HG03025 (cell line): ENCODE results near the gene ILK.
A peak's percentile ranks its signal among the peaks of the same experiment; 100 is the strongest.

Source experiments
- ATAC-seq: cut with Tn5 transposase; IDR thresholded peaks from one replicate; pipeline ENCODE4 v1.9.1; 2021; ENCODE audit warnings: mild to moderate bottlenecking, moderate library complexity; ENCODE audit not compliant: unreplicated experiment, low FRiP score

Gene ILK

DNA sequence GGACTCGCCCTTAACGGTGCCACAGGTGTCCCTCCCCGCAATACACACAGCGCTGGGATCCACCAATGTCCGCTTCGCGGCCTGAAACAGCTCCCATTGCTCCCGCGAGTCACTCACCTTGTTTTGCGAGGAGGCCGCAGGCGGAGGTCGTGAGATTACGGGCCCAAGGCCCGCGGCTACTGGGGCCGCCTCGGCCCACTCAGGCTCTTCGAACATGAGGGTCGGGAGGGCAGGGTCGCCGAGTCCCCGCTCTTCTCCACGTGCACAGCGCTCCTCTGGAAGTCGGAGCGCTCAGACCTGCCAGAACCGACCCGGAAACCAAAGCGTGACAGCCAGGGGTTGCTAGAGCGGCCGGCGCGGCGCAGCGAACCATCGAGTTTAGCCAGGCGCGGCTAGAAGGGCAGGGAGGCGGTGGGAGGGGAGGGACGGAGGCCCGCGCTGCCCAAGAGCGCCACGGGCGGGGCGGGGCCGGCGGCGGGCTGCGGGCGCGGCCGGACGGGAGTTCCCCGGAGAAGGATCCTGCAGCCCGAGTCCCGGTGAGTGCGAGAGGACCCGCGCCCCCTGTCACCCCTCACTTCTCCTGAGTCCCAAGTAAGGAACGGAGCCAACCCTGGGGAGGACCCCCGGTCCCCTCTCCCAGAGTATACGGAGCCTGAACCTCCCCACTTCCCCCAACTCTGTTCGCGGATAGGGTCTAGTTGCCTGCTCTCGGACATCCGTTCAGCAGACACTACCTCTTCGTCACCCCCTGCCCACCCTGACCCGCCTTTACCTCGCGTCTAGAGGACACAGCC, at the start of gene ILK, which contains the start of gene RRP8:
ILK (plus strand) TSS at position 488 of the 794 bp plus-strand sequence. CDS start 498 bp downstream, outside the sequence.
RRP8 (minus strand) TSS at position 330 of the 794 bp plus-strand sequence; CDS start at position 216, 114 bp downstream.
- ATAC-seq: peak; percentile 70

DNA sequence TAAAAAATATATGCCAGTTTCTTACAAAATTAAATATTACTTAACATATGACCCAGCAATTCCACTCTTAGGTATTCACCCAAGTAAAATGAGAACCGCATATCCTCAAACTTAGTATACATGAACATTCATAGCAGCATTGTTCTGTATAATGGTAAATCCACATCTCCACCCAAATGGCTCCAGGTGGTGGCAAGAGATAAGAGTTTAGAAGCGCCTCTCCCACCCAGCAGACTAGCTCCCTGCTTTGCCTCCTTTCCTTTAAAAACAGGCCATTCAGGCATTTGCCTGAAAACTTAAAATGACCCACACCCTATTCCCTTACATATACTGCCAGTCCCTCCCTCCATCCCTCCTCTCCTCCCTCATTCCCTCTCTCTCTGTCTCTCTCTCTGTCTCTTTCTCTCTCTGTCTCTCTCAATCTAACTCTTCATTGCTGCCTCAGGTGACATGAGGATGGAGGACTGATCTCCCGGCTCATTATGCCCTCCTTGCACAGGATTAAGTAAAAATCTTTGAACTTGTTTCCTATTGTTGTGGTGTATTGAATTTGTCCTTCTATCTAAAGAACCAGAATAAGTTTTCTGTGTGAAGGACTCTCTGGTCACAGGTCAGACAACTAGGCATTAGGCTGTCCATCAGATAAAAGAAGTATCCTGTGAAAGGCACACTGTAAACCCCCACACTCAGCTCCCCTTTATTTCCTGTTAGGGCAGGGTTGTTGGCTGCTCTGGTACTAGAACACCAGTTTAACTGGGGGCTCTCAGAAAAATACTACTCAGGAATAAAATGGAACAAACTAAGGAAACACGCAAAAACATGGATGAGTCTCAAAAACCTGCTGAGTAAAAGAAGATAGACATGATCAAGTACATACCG, 48.5 kb upstream of the ILK start:
- ATAC-seq: no peak

DNA sequence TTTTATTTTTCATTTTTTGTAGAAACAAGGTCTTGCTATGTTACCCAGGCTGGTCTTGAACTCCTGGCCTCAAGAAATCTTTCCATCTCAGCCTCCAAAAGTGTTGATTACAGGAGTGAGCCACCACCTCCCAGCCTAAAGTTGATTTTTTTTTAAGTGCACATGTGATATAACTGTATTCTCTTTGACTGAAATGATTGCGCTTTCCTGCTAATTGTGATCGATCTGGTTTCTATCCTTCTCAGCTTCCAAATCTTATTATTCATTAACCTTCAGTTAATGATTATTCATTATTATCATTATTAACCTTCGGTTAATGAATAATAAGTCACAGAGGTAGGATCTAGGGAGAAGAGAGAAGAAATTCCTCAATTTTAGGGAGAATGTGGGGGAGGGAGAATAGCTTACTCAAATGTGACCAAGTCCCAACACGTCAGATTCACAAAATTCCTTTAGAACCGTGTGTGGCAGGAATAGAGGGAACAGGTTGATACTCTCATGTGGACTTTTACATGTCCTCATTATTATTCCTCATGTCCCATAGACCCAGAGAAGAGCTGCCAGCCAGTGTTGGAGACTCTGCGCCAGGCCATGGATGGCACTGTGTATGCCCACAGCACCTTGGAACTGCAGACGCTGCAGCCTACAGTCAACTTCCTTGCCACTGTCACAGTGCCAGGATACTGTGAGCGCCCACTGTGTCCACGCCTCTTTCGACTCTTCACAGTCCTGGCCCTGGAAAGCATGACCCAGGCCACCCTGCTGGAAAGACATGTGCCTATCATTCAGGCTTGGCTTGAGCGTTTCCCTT, 47.2 kb upstream of the ILK start:
- ATAC-seq: no peak

DNA sequence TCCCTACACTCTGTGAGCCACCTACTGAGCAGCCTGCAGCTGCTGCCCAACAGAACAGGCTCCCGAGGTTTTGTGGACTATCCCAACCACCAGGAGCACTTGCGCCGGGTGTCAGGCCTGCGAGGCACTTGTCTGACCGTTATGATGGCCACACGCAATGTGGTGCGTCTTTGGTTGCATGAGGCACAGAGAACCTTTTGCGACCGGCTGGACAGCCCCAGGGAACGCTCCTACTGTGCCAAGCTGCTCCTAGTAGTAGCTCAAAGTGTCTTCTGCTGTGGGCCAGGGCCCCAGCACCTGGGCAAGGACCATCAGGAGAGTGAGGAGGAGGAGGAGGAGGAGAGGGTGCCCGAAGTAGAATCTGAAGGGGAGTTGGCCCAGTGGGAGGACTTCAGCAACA, 46.5 kb upstream of the ILK start:
- ATAC-seq: no peak

DNA sequence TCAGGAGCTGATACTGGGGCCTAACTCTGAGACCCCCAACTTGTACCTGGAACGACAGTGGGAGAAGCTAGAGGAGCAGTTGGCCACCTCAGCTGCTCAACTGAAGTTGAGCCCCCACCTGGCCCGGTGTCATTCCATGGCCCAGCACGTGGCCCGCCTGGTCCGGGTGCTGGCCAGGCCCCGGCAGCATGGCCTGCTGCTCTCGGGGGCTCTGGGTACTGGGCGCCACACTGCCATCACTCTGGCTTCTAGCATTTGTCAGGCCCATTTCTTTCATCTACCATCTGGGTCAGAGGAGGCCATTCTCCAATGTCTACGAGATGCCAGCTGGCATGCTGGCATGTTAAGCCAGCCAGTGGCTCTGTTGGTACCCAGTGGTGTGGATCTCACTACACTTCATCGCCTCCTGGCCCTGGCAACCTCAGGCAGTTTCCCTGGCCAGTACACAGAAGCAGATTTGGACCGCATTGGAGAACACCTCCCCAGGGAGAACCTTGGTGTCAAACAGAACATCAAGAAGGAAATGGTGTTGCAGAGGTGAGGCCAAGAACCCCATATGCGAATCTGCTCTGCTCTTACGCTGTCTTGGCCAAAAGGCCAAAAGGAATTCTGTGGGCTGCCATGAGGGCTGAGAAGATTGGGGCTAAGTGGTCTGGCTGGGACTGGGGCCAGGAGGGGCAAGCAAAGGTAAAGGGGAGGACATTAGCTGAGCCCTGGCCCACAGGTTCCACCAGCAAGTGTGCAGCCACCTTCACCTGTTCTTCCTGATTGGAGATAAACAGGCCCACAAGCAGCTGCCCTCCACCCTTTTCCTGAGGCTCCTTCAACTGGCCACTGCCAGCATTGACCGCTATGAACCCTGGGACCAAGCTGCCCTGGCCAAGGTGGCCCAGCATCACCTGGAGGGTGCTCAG, 45.6 kb upstream of the ILK start:
- ATAC-seq: no peak

GRCh38 chr11:6559369-6559768, 44.2 kb upstream of the ILK start:
- no peak for ATAC-seq

- no peak for ATAC-seq
These were observed 42.3 kb upstream of the ILK start for GRCh38 chr11:6561288-6561687.

GRCh38 chr11:6563121-6563619, 40.4 kb upstream of the ILK start:
- no peak for ATAC-seq

DNA sequence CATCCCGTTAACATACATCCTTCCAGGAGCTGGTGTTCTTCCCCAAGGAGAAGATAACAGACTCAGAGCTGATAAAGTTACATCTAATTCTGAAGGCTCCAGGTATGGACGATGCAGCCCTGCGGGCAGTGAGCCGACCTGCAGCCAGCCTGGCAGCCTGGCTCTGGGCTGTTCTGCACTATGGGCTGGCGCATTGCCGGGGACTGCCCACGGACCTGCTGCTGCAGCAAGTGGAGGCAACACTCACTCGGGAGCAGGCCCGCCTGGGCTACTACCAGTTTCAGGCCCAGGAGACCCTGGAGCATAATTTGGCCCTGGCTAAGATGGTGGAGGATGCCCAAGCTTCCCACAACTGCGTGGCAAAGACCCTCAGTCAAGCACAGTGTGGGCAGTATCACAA, 39.9 kb upstream of the ILK start:
- no peak for ATAC-seq

GRCh38 chr11:6565325-6565724, 38.2 kb upstream of the ILK start:
- no peak for ATAC-seq

DNA sequence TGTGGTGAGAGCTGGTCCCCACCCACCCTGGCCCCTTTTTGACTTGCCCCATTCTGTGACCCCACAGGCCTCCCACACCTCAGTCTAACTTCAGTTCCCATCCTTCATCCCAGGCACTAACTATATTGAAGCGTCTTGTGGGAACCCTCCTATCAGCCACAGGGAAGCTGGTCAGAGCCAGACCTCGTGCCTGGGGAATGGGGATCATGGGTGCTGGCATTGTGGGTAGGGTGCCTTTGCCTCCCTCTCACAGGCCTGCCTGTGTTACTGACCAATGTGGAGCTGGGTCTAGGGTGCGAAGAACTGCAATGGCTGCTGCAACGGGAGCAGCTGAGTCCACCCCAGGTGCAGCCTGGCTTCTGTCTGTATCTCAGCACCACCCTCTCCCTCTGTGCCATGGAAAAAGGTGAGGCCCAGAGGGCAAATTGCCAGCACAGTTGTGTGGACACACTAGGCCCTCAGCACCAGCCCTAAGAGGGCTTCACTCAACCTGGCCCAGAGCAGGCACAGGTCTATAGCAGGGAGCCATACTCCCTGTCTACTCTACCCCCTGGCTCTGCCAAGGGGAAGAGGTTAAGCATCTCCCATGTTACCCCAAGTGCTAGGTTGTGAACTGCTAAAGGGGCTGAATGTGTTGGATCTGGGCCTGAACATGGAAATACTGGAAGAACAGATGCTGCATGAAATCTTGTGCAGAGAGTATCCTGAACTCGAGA, 37.4 kb upstream of the ILK start:
- no peak for ATAC-seq

- ATAC-seq: no peak
These were observed 36.7 kb upstream of the ILK start for GRCh38 chr11:6566704-6567370.

GRCh38 chr11:6567371-6567745, 36.2 kb upstream of the ILK start:
- ATAC-seq: no peak

GRCh38 chr11:6568191-6568918, 35.2 kb upstream of the ILK start:
- ATAC-seq: no peak

GRCh38 chr11:6569706-6570105, 33.9 kb upstream of the ILK start:
- ATAC-seq: no peak

DNA sequence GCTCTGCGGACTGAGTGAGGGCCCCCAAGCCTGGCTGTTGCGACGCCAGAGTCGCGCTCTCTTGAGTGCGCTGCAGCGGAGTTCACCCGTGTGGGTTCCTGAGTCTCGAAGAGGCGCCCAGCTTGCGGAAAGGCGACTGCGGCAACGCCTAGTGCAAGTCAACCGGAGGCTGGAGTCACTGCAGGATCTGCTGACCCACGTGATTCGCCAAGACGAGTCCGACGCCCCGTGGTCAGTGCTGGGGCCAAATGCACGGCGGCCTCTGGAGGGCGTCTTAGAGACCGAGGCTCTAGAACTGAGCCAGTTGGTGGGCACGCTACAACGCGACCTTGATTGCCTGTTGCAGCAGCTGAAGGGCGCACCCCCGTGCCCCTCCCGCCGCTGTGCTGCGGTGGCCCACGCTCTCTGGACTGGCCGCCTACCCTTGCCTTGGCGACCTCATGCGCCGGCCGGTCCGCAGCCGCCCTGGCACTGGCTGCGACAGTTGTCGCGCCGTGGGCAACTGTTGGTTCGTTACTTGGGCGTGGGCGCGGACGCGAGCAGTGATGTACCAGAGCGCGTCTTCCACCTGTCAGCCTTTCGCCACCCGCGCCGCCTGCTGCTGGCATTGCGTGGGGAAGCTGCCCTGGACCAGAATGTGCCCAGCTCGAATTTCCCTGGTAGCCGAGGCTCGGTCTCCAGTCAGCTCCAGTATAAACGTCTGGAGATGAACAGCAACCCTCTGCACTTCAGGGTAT, 32.7 kb upstream of the ILK start:
- ATAC-seq: no peak

- ATAC-seq: no peak
These were observed 32.1 kb upstream of the ILK start for GRCh38 chr11:6571434-6572008.
